Stimulated activated CD8-positive, alpha-beta memory T cell treated with anti-CD3 and anti-CD28 coated beads, Interleukin-4, amount 100 ng/mL, for 48 hours (primary cell): ENCODE results near the gene RBM15.

Source experiments
- DNase-seq: peaks from one replicate; pipeline ENCODE4 v3.0.0-alpha.2; 2020

The RBM15 gene

DNA sequence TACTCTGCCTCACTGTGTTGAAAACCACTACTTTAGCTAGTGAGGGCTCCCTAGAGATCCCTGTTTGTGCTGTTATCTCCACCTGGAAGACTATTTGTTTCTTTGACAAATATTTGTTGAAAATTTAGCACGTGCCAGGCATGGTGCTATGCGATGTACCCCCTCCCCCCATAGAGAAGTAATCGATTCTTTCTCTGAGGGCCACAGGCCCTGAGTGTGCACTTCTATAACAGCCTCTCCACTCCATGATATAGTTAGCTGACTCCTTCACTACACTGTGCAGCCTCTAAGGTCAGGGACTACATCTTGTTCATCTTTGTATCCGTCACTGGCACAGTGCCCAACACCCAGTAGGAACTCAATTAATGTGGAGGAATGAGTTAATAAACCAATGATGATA, 17.3 kb upstream of the RBM15 start:
- no peak for DNase-seq

DNA sequence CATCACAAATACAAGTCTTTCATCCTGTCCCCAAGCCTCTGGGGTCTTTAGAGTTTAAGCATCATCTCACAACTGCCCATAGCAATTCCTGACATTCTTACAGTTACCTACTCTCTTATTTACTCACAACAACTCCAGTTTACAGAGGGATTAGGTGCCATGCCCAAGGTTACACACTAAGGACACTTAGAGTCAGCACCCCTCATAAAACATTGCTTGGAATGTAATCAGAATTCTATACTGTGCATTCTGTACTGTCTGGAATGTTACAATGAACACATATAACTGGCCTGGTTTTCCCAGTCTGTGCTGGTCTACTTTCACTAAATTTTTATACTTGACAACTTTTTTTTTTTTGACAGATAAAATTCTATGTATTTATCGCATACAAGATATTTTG, 14.5 kb upstream of the RBM15 start:
- no peak for DNase-seq

DNA sequence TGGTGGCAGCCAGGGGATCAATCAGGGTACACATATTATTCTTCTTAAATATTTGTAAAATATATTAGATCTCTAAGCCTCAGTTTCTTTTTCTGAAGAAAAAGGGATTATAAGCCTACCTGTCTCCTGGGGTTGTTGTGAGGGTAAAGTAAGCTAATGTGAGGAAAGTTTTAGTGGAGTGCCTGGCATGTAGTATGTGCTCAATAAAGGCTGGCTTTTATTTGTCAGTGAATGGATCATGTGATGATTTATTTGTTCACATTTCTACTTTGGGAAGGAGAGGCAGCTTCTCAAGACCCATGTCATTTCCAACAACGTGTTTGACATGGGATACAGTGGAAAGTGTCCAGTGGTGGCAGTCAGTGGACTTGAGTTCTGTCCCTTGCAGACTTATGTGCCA, 12.4 kb upstream of the RBM15 start:
- DNase-seq, result no peak

DNA sequence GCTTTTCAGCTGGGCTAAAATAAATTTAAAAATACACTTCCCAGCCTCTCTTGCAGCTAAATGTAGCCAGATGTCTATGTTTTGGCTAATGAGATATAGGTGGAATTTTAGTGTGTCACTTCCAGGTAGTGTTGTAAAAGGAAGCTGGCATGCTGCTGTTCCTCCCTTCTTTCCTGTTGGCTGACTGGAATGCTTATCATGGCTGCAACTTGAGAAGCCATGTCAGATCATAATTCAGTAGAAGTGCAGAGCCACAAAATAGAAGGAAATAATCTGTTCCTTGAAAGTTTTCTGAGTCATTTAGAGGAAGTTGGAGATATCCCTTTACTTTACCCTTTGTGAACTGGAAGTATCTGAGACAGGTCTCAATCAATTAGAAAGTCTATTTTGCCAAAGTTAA, 10.9 kb upstream of the RBM15 start:
- DNase-seq, result no peak

DNA sequence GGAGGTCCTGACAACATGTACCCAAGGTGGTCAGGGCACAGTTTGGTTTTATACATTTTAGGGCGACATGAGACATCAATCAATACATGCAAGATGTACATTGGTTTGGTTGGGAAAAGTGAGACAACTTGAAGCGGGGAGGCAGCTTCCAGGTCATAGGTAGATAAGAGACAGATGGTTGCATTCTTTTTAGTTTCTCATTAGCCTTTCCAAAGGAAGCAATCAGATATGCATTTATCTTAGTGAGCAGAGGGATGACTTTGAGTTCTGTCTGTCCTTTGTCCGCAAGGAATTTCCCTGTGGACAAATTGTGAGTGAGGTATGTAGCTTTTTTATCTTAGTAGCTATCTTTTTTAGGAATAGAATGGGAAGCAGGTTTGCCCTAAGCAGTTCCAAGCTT, 10.5 kb upstream of the RBM15 start:
- no peak for DNase-seq

DNA sequence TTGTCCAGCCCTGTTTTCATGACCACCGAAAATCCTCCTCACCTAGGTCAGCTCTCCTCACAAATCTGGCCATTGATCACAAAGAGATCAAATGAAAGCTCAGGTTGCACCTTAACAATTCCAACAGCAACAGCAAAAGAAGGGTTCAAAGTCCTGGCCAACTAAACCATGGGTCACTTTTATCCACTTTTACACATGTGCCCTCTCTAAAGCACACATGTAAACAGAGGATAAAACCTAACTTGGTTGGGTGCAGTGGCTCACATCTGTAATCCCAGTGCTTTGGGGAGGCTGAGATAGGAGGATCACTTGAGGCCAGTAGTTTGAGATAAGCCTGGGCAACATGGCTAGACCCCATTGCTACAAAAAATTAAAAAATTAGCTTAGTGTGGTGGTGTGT, 3.9 kb upstream of the RBM15 start:
- DNase-seq, result no peak

DNA sequence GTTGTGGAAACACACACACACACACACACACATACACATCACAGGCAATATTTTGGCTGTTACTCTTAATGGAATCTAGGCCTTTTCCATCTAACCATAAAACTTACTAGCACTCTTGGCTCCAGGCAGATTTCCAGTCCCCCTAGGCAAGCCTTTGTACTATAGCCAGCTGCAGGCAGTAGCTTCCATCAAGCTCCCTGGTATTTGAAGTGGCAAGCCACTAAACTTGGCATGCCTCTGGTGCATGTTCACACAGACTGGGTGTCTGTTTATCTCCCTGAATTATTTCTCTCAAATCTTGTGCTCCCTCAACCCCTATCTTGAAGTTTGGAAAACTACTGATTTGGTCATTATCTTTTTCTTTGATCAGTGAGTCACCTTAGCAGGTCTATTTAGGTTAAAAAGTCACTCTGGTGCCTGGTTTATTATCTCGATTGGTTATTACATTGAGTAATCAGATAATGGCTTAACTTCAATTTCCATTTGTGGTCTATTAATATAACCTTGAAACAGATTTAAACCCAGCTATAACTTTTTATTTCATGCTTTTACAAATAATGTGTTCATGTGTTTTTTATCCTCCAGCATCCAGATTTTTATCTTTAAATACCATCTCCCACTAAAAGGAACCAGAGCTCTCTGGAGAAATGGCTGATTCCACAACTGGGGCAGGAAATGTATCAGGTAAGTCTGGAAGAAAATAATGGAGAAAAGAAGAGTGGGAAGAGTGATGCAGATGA, 2.7 kb upstream of the RBM15 start:
- DNase-seq, result no peak

DNA sequence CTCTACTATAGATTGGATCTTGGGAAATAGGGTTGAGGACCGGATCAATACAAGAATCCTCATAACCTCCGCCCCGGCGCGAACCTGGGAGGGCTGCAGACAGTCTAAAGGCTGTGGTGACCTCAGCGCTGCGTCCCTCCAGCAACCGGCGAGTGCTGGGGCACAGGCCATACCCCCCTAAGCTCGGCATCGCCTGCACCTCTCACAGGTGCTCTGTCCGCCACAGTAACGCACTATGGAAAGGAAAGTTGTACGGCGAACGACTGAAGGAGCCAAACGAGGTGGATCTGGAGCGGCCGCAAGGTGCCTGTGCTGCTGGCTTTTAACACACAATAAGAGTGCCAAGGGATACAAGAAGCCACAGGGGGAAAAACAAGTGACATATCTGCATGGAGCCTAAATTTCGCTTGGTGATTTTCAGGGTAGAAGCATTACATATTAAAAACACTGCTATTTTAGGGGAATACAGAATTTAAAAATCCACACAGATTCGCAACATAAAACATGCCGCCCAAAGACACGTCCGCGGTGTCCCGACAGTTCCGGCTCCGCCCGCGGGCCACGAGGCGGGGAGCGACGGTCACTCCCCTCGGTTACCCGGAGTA, 1.4 kb upstream of the RBM15 start:
- peak; percentile 67 for DNase-seq

DNA sequence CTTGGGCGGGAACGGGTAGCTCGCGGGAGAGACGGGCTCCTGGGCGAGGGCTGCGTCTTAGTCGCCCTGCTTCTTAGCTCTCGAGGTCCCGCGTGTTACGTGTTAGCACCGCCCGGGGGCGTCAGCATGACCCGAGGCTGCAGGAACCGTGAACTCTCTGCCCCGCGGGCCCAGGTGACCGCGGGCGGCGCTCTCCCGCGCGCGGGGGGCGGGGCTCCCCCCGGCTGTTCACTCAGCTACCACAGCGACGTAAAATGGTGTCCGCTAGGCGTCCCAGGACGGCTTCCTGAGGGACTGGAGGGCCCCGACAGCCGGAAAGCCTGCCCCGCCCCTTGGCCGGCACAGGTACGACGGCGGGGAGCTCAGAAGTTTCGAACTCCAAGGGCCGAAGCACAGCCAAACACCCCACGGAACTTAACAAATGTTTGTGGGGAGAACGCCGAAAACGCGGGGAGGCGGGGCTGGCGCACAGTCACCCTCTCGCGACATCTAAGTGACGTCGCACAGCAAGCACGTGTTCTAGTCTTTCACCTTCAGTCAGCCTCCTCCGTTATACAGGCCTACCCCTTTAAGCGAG, 780 bp upstream of the RBM15 start:
- DNase-seq, result peak; percentile 96

DNA sequence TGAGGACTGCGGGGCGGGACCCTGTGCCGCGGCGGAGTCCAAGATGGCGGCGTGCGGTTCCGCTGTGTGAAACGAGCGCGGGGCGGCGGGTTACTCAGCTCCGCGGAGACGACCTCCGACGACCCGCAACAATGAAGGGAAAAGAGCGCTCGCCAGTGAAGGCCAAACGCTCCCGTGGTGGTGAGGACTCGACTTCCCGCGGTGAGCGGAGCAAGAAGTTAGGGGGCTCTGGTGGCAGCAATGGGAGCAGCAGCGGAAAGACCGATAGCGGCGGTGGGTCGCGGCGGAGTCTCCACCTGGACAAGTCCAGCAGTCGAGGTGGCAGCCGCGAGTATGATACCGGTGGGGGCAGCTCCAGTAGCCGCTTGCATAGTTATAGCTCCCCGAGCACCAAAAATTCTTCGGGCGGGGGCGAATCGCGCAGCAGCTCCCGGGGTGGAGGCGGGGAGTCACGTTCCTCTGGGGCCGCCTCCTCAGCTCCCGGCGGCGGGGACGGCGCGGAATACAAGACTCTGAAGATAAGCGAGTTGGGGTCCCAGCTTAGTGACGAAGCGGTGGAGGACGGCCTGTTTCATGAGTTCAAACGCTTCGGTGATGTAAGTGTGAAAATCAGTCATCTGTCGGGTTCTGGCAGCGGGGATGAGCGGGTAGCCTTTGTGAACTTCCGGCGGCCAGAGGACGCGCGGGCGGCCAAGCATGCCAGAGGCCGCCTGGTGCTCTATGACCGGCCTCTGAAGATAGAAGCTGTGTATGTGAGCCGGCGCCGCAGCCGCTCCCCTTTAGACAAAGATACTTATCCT, 430 bp downstream of the RBM15 start:
- peak; percentile 74 for DNase-seq

DNA sequence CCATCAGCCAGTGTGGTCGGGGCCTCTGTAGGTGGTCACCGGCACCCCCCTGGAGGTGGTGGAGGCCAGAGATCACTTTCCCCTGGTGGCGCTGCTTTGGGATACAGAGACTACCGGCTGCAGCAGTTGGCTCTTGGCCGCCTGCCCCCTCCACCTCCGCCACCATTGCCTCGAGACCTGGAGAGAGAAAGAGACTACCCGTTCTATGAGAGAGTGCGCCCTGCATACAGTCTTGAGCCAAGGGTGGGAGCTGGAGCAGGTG, 961 bp downstream of the RBM15 start:
- DNase-seq, result no peak

DNA sequence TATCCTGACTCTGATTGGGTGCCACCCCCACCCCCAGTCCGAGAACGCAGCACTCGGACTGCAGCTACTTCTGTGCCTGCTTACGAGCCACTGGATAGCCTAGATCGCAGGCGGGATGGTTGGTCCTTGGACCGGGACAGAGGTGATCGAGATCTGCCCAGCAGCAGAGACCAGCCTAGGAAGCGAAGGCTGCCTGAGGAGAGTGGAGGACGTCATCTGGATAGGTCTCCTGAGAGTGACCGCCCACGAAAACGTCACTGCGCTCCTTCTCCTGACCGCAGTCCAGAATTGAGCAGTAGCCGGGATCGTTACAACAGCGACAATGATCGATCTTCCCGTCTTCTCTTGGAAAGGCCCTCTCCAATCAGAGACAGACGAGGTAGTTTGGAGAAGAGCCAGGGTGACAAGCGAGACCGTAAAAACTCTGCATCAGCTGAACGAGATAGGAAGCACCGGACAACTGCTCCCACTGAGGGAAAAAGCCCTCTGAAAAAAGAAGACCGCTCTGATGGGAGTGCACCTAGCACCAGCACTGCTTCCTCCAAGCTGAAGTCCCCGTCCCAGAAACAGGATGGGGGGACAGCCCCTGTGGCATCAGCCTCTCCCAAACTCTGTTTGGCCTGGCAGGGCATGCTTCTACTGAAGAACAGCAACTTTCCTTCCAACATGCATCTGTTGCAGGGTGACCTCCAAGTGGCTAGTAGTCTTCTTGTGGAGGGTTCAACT, 2.1 kb downstream of the RBM15 start:
- no peak for DNase-seq

DNA sequence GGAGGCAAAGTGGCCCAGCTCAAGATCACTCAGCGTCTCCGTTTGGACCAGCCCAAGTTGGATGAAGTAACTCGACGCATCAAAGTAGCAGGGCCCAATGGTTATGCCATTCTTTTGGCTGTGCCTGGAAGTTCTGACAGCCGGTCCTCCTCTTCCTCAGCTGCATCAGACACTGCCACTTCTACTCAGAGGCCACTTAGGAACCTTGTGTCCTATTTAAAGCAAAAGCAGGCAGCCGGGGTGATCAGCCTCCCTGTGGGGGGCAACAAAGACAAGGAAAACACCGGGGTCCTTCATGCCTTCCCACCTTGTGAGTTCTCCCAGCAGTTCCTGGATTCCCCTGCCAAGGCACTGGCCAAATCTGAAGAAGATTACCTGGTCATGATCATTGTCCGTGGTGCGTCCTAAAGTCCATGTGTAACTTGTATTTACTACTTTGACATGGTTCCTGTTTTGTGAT, 2.7 kb downstream of the RBM15 start:
- DNase-seq, result no peak

DNA sequence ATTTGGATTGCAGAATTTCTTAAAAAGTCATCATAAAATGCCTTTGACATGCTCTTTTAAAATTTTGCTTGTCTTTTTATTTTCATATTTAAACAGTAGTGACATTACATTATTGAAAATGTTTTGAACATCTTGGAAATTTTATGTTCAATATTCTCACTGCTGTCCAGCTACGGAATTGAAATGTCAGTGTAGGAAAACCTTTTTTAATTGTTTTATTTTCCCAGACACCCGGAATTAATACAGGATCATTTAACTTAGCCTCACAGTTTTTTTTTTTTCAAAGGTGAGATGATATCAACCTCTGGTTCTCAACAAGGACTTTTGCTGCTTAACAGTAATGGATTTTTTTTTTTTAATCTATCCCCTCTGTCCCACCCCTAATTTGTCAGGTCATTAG, 4.1 kb downstream of the RBM15 start:
- DNase-seq, result no peak

DNA sequence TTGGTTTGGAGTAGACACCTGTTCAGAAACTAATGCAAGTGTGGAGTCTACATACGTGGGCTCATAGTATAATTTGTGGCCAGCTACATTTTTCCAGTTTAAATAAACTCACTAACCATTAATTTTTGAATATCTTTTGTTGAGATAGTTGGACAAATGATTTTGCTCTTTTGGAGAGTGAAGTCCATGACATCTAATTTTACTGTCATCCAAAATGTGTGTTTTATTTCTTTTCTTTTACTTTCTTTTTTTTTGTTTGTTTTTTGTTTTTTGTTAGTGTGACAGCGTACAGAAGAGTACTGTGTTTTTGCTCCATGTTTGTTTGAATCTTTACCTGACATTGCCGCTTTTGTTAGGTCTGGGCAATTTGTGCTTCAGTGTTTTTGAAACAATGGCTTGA, 5.0 kb downstream of the RBM15 start:
- no peak for DNase-seq

DNA sequence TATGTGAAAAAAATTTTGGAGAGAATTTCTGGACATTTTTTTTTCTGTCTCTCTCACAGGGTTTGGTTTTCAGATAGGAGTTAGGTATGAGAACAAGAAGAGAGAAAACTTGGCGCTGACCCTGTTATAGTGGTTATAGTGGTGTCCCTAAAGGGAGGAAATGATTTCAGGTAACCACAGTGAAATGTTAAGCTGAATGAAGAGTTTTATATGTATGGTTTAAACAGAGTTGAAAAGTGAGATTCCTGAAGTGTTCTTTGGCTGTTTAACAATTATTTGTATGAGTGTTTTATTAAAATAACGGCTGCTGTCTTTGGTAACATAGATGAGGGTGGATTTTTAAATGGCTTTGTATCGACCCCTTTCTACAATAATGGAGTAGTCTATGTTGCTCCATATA, 6.3 kb downstream of the RBM15 start:
- no peak for DNase-seq

DNA sequence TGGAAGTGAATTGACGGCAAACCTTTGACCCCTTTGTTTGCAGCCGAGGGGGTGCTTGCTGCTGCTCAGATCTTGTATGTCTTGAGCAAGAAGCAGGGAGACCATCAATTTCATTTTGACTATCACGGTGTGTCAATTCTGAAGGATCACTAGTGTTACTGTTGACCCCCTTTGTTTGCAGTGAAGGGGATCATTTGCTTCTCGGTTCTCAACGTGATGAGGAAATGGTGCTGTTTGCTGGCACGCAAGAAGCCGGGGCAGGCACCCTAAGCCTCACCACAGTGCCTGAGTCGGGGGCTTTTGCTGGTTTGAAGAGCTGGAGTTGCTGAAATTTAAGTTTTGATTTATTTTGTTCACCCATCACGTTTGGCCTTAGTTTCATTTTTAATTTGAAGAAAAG, 7.5 kb downstream of the RBM15 start:
- no peak for DNase-seq

DNA sequence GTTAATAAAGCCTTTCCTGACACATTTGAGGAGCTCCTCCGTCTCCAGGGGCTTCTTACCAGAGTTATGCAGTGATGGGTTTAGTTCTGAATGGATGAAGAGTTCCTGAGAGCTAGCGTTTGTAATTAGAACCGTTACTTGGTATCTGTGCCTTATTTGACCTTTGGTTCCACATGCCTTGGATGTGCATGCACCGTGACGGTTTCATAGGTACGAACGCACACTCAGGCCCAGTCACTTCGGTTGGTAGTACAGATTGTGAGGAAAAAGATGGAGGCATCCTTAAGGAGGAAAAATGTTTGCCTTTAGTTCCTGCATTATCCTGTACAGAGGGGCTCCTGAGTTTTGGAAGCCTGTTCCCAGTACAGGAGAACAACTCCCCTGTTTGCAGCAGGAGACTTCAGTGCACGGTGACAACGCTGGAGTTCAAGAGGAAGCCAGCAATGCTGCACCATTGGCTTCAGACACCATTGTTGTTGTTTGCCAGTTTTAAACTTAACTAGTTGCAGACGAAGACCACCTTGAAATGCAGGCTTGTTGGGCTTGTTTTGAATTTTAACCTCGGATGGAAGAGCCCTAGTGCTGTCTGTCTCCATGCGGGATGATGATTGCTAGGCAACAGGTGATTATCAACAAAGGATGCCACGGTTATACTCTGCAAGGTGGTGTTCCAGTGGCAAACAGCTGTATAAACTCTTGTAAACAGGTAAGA, 8.2 kb downstream of the RBM15 start:
- DNase-seq, result no peak

DNA sequence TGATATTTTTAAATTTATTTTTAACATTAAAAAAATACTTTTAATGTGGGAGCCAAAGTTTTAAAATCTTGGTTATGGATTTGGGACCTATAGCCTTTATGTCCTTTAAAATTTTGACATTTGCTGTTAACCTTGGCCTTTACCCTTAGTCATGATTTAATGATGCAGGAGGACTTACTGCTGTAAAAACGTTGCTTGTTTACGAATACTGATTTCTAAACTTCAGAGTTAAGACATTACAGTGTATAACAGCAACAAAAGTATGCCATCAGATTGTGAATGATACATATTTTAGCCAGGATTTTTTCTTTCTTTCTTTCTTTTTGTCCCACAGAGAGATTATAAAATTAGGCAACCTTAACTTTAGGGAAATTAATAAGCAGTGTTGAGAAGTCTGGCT, 8.9 kb downstream of the RBM15 start:
- DNase-seq, result no peak

DNA sequence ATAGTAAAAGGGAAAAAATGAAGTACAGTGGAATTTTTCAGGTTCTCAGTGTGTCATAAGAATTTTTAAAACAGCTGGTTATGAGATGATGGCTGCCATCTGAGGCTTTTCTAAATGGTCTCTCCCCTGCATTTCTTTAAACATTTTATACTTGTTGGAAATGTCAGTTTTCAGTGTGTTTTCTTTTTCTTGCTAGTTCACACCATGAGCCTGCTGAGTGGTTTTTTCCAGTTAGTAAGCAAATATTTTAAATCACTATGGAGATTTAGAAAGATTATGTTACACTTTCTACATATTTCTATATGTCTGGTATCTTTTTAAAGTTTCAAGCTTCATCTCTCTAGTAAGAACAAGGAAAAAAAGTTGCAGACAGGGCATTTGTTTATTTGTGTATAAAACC, 9.6 kb downstream of the RBM15 start:
- DNase-seq, result no peak

DNA sequence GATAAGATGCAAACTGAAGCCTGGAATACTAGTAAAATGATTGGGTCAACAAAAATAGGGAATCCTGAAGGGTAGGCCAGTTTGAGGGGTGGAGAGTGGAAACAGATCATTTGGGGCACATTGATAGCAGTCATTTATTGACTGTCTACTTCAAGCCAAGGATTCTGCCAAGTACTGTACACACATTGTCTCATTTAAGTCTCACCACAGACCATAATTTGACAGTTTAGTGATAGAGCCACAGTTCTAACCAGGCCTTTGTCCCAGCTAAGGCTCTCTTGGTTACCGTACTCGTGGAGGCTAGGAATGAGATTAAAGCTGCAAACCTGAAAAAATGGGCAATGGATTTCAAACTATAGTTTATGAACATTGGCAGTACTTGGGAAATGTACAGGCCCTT, 11.2 kb downstream of the RBM15 start:
- DNase-seq, result no peak

DNA sequence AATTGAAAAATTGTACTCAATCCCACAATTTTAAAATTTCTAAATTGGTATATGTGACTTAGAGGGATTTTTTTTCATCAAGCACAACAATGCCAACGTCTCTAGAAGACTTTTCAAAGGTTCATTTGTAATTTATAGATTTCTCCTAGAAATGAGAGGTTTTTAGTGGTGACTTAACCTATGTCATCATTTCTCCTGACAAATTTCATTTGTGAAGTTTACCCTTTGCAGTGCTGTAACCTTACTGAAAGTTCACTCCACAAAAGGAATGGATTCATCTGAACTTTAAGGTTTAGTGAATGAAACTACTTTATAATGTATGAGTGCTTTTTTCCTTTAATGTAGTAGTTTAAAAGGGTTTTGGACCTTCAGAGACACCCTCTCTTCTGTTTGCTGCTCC, 16.1 kb downstream of the RBM15 start:
- no peak for DNase-seq

DNA sequence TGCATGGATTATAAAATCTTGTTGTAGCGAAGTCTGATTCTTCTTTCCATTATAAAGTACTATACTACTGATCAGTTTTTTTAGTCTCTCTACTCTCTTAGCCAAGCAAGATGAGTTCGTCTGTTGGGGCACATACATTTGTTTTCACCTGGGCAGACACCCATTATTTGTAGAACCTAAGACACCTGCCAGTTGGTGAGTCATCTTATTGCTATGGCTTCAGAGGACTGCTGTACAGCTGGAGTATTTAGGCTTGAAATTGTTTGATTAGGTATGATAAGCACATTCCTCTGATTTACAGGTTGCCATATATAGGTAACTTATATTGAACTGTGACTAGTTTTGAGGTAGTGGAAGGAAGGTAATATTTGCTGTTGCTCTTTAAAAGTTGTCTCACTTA, 17.2 kb downstream of the RBM15 start:
- DNase-seq, result no peak
